Measurements from ENCODE around the gene BST2.
A peak's percentile ranks its signal among the peaks of the same experiment; 100 is the strongest.

BST2 gene

GRCh38 chr19:17405250-17406045, at the start of gene BST2:
Gene BST2, minus strand, starts transcription at chr19:17405630. Its CDS starts 55 bp downstream, at chr19:17405575.
- peak in 8 of 14 donors; percentile 9 to 67 (median 47) for DNase-seq

- DNase-seq: no peak
These were observed 49.2 kb upstream of the BST2 start for GRCh38 chr19:17454576-17455071.

GRCh38 chr19:17451820-17452219, 46.4 kb upstream of the BST2 start:
- no peak for DNase-seq

GRCh38 chr19:17450264-17451075, 45.0 kb upstream of the BST2 start:
- no peak for DNase-seq

GRCh38 chr19:17448131-17448967, 42.9 kb upstream of the BST2 start, which contains the start of gene TMEM221:
Gene TMEM221, minus strand, starts transcription at chr19:17448668. Its CDS starts 206 bp downstream, at chr19:17448462.
- DNase-seq: peak in 3 of 14 donors; percentile 4 to 26 (median 10)

- no peak for DNase-seq
These were observed 42.3 kb upstream of the BST2 start for GRCh38 chr19:17447704-17448130.

- DNase-seq: no peak
These were observed 40.2 kb upstream of the BST2 start for GRCh38 chr19:17445526-17446165.

- DNase-seq: no peak
These were observed 36.0 kb upstream of the BST2 start for GRCh38 chr19:17441241-17442021.

GRCh38 chr19:17436874-17437267, 31.4 kb upstream of the BST2 start:
- no peak for DNase-seq

- no peak for DNase-seq
These were observed 30.9 kb upstream of the BST2 start for GRCh38 chr19:17436094-17436873.

GRCh38 chr19:17435218-17435617, 29.8 kb upstream of the BST2 start:
- DNase-seq: no peak

- DNase-seq: no peak
These were observed 26.0 kb upstream of the BST2 start for GRCh38 chr19:17431417-17431816.

- peak in 1 of 14 donors; percentile 52 for DNase-seq
These were observed 24.2 kb upstream of the BST2 start for GRCh38 chr19:17429641-17430113.

GRCh38 chr19:17424743-17425365, 19.4 kb upstream of the BST2 start:
- peak in 1 of 14 donors; percentile 8 for DNase-seq

GRCh38 chr19:17423429-17424208, 18.2 kb upstream of the BST2 start:
- no peak for DNase-seq

GRCh38 chr19:17421942-17422341, 16.5 kb upstream of the BST2 start:
- DNase-seq: no peak

GRCh38 chr19:17420475-17420924, 15.1 kb upstream of the BST2 start:
- peak in 3 of 14 donors; percentile 31 to 46 (median 36) for DNase-seq

Measured in C1 segment of cervical spinal cord (tissue), 14 donors.